Activated CD4-positive, CD25-positive, alpha-beta regulatory T cell (primary cell): ENCODE measurements around the gene ZNF771.

Experiments
- DNase-seq, 4 experiments: peaks; one replicate each; lab custom pipeline; 2025; lab: John Stamatoyannopoulos, UW

Gene ZNF771

GRCh38 chr16:30407102-30407803, at the start of gene ZNF771:
ZNF771 (plus strand) TSS chr16:30407606; CDS start chr16:30408054, 448 bp downstream.
- peak; percentile 76 to 88 (median 81) for DNase-seq

GRCh38 chr16:30357715-30358576, 49.5 kb upstream of the ZNF771 start:
- no peak for DNase-seq

GRCh38 chr16:30358577-30358936, 48.8 kb upstream of the ZNF771 start:
- no peak for DNase-seq

GRCh38 chr16:30358990-30359870, 48.2 kb upstream of the ZNF771 start:
- no peak for DNase-seq

GRCh38 chr16:30359871-30360170, 47.6 kb upstream of the ZNF771 start:
- DNase-seq, result no peak

- no peak for DNase-seq
These were observed 46.2 kb upstream of the ZNF771 start for GRCh38 chr16:30361180-30361579.

- no peak for DNase-seq
These were observed 42.2 kb upstream of the ZNF771 start for GRCh38 chr16:30365200-30365599.

- DNase-seq, result no peak
These were observed 40.9 kb upstream of the ZNF771 start for GRCh38 chr16:30366511-30366910.

GRCh38 chr16:30367349-30368009, 39.9 kb upstream of the ZNF771 start:
- DNase-seq, result no peak

GRCh38 chr16:30368122-30368791, 39.1 kb upstream of the ZNF771 start:
- DNase-seq, result no peak

- no peak for DNase-seq
These were observed 38.7 kb upstream of the ZNF771 start for GRCh38 chr16:30368792-30369090.

GRCh38 chr16:30369091-30369937, 38.1 kb upstream of the ZNF771 start:
- DNase-seq, result peak in 1 of 4 experiments; percentile 7

- peak in 1 of 4 experiments; percentile 57 for DNase-seq
These were observed 37.4 kb upstream of the ZNF771 start for GRCh38 chr16:30369938-30370455.

- DNase-seq, result peak; percentile 93 to 97 (median 95)
These were observed 36.8 kb upstream of the ZNF771 start, which contains the start of gene TBC1D10B for GRCh38 chr16:30370456-30371247. TBC1D10B (minus strand) TSS chr16:30370494; CDS start chr16:30370183, 311 bp downstream.

GRCh38 chr16:30371248-30371816, 36.1 kb upstream of the ZNF771 start:
- no peak for DNase-seq

- DNase-seq, result no peak
These were observed 35.2 kb upstream of the ZNF771 start for GRCh38 chr16:30372038-30372712.

- DNase-seq, result no peak
These were observed 34.7 kb upstream of the ZNF771 start for GRCh38 chr16:30372725-30373124.

GRCh38 chr16:30374538-30374937, 32.9 kb upstream of the ZNF771 start, which contains the start of gene MYL11:
MYL11 (plus strand) TSS chr16:30374802; CDS start chr16:30374858, 56 bp downstream.
- no peak for DNase-seq
